GM19043 (cell line): ENCODE measurements around the gene BMAL2.

Source experiments
- ATAC-seq: cut with Tn5 transposase; IDR thresholded peaks from one replicate; pipeline ENCODE4 v1.9.1; 2021; ENCODE audit warnings: low read depth; ENCODE audit not compliant: unreplicated experiment

The BMAL2 gene

DNA sequence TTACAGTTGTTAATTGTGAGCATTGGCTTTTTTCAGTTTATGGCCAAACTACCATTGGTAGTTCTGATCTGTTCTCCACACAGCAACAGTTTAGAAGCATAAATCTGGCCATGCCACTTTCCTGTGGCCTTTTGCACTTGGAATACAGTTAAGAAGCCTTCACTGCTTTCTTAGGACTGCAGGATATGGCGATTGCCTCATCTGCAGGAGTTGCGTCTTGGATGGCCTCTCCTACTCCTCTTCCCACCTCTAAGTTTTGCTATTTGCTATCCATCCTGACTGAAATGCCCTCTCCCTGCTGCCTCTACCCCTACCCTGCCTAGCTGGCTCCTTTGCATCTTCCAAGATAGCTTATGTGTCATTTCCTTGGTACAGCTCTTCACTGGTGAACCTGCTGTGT lies 12.8 kb upstream of the BMAL2 start:
- no peak for ATAC-seq

GRCh38 chr12:27324530-27324929 lies 8.1 kb upstream of the BMAL2 start:
- no peak for ATAC-seq

GRCh38 chr12:27330846-27331245 lies 1.8 kb upstream of the BMAL2 start:
- no peak for ATAC-seq

GRCh38 chr12:27331291-27331926 lies 1.2 kb upstream of the BMAL2 start:
- peak; percentile 35 for ATAC-seq

- no peak for ATAC-seq
Measured at GRCh38 chr12:27331927-27332324, 710 bp upstream of the BMAL2 start.

GRCh38 chr12:27332407-27332713 lies 276 bp upstream of the BMAL2 start:
- no peak for ATAC-seq

GRCh38 chr12:27333403-27334009 lies 870 bp downstream of the BMAL2 start:
- peak; percentile 12 for ATAC-seq

DNA sequence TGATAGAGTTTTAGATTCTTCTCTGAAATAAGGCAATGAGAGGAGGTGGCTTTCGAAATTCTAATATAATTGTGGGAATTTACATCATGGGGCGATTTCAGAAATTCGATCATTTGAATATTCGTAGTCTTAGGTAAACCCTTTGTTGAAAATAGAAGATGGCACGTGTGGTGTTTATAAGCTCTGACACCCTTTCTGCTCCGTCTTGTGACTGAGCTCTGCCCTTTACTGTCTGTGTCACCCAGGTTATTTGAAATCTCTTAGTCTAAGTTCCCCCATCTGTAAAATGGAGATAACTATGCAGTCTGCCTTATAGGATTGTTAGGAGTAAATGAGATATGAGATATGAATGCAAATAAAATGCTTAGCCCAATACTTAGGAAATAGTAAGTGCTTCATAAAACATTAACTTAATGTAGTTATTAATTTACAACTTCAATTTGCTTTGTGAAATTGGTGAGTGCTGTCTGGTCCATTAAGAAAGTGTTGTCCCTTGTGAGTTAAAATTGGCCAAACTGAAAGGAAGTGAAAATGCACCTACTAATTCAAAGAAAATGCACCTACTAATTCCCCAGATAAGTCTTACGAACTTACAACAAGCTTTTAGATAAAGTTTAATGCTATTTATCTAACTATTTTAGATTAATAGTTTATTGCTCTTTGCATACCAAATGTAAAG lies 1.5 kb downstream of the BMAL2 start:
- ATAC-seq = peak; percentile 24

- ATAC-seq = no peak
Measured at GRCh38 chr12:27334721-27335082, 2.1 kb downstream of the BMAL2 start.

DNA sequence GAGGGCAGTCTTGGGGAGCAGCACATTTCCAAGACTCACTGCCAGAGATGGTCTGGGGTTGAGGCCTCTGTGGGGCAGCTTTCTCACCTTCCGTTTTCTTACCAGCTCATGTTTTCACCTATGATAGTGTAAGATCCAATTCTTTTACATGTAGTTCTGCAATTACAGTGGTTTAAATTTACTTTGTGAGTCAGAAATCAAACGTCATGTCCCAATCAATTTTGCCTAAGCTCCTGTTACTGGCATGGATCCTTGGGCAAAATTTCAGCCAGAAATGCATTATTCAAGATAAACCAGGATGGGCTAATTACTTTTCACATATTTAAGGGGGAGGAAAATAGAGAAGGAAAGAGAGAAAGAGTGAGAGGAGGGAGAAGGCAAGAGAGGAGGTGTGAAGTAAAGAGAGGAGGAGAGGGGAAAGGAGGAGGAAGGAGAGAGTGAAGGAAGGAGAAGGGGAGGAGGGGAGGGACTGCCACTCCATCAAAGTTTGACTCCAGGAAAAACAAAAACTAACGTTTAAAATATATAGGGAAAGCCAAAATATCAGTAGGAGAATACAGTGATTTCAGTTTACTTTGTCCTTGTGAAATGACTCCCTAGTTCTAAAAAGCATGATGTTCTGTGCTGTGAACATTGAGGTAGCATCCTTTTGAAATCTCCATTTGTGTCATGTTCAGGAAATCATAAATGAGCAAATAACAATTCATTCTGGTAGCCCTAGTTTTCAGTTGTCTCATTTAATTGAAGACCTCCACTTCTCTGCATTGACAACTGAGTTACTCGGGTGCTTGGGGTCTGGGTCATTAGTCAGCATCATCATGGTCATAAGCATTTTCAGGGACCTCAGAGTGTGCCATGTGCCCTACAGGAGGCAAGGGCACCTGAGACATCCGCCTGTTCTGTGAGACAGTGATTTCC lies 3.0 kb downstream of the BMAL2 start:
- no peak for ATAC-seq

DNA sequence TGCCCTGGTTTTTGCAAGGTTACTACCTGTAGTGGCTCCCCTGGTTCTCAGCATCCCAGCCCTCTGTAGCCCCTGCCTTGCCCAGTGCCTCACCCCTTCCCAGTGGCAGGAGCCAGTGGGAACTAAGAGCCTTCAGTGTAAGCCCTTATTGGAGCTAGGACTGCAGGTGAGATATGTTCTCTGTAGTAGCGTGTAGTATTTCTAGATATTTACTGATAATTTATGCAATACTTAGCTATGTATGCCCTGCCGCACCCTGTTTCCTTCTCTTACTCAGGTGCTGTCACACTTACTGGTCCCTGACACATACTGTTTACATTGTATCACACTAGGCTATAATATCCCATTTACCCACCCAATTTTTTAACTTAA lies 3.6 kb downstream of the BMAL2 start:
- no peak for ATAC-seq

- no peak for ATAC-seq
Measured at GRCh38 chr12:27337376-27337775, 4.7 kb downstream of the BMAL2 start.

DNA sequence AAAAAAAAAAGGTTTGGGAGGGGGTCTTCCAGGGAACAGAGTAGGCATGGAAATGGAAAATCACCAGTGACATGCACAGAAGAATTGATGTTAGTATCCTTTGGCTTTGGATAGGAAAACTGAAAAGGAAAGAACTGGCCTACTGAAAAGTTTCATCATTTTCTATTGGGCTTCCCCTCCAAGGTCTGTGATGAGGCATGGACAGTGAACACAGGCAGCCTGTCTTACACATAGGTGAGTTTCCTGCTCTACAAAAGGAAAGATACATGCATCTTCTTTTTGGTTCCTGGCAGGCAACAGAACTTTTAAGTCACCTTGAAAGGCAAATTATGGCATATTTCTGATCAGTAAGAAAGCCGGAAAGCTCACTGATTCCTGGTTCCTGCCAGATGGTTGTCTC lies 5.8 kb downstream of the BMAL2 start:
- ATAC-seq = no peak

DNA sequence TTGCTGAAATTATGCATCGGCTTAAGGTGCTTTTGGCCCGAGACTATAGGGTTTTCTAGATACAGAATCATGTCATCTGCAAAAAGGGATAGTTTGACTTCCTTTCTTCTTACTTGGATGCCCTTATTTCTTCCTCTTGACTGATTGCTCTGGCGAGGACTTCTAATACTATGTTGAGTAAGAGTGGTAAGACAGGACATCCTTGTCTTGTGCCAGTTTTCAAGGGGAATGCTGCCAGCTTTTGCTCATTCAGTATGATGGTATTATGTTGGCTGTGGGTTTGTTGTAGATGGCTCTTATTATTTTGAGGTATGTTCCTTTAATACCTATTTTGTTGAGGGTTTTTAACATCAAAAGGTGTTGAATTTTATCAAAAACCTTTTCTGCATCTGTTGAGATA lies 8.3 kb downstream of the BMAL2 start:
- no peak for ATAC-seq

GRCh38 chr12:27342536-27342935 lies 9.9 kb downstream of the BMAL2 start:
- ATAC-seq = no peak

DNA sequence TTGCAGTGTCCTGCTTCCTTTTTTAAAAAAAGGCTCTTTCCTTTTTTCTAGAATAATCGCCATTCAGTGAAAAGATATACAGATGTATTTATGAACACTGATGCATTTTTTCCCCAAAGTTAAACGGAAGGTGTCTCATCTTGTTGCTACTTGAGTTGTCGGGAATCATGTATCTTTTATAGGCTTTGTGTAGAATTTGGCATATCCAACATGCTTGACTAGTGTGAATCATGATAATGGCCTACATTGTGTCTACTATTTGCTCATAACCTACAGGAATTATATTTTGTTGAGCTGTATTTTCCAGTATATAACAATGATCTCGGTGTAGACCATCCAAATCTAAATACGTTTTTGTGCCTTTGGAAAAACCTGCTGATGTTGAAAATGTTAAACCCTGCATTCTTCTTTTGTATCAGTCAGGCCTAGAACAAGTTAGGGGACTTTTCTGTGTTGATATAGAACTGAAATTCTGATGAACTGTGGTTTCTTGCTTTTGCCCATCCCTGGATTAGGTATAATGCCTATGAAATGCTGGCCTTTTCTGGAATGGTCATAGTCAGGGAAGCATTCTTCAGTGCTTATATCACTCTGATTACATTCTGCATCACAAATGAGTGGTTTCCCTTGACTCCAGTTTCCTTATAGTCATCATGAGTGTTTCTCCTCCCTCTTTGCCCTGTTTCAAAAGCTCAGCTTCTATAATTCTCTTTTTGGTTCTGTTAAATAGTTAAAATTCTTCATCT lies 10.8 kb downstream of the BMAL2 start:
- ATAC-seq = no peak

GRCh38 chr12:27344246-27344645 lies 11.6 kb downstream of the BMAL2 start:
- ATAC-seq = no peak

GRCh38 chr12:27344760-27345159 lies 12.1 kb downstream of the BMAL2 start:
- ATAC-seq = no peak

- ATAC-seq = no peak
Measured at GRCh38 chr12:27345376-27345775, 12.7 kb downstream of the BMAL2 start.

DNA sequence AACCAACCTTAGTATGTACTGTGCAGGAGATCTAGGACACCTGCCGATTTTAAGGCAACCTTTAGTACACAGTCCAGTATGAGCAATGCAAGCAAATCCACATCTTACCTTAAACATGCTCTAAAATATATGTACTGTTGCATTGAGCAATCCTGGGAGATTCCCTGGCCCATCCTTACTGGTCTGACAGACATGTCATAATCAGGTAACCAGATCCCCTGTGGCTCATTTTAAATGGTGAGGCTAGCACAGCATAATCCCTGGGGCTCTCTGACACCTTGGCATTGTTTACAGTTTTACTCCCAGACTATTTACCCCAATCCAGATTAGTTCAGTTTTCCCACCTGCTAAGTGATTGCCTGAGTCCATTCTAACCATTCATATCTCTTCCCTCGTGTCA lies 15.1 kb downstream of the BMAL2 start:
- ATAC-seq = no peak

DNA sequence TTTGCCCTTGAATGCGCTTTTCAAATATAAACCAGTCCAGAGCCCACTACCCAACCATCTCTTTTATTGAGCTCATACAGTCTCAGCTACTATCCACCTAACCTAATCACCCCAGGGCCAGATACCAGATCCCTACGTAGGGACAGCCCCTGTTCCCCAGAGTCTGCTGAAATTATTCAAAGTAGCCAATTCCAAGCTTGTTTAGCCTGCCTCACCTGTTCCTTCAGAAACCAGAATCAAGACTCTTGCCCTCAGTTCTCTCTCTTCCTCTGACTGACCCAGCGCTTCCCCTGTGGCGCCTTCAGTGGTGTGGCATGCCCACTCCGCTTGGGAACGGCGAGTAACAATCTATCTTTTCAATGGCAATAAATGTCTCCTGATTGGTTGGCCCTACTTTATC lies 18.8 kb downstream of the BMAL2 start:
- ATAC-seq = no peak
